ENCODE data around the gene UPF2. TPM values are rescaled to one million over a fixed set of nuclear protein-coding genes. Genes with fewer than 3 reads are reported as not detected.
"Not testable (repeated sequence)": the region's sequence is repeated elsewhere in the genome, so short reads cannot be mapped to it uniquely, and the experiment has no call there.

Gene UPF2
- total and polyA plus RNA-seq, 9 donors: 14.4 to 23.0 (median 19.1) TPM

- Histone ChIP-seq H3K27ac (ENCODE audit: low read length) (no peak overlapping the region), H3K4me3 (ENCODE audit: low read length) (no peak overlapping the region), H3K27me3 (ENCODE audit: control insufficient read depth, insufficient read depth, low read length) (no peaks in the 10 kb centered on the region), H3K36me3 (ENCODE audit: control insufficient read depth, insufficient read depth, low read length) (no peaks in the 10 kb centered on the region), H3K9me3 (replicated peaks; ENCODE audit: control insufficient read depth, low read depth, low read length) (no peaks in the 10 kb centered on the region), H3K4me1 (ENCODE audit: control insufficient read depth, insufficient read depth, low read length) (no peaks in the 10 kb centered on the region)
- no peak for DNase-seq
- WGBS (ENCODE audit: insufficient coverage): no CpG with 5 or more reads among the region's 9 CpGs
Measured at GRCh38 chr10:12019283-12019971, 23.2 kb downstream of the UPF2 start.

GRCh38 chr10:12018438-12019282 lies 23.9 kb downstream of the UPF2 start:
- Histone ChIP-seq H3K36me3 (ENCODE audit: control insufficient read depth, insufficient read depth, low read length) (peaks cover 3% of the 10 kb centered on the region), H3K9me3 (replicated peaks; ENCODE audit: control insufficient read depth, low read depth, low read length) (no peaks in the 10 kb centered on the region), H3K27ac (ENCODE audit: low read length) (no peak overlapping the region), H3K4me3 (ENCODE audit: low read length) (no peak overlapping the region), H3K4me1 (ENCODE audit: control insufficient read depth, insufficient read depth, low read length) (no peaks in the 10 kb centered on the region), H3K27me3 (ENCODE audit: control insufficient read depth, insufficient read depth, low read length) (no peaks in the 10 kb centered on the region)
- 100% methylated on average over 1 of the region's 6 CpGs for WGBS (ENCODE audit: insufficient coverage)
- no peak for DNase-seq

- no peak for DNase-seq
- WGBS (ENCODE audit: insufficient coverage): no CpG with 5 or more reads among the region's 1 CpG
- H3K9me3 ChIP-seq (replicated peaks; ENCODE audit: control insufficient read depth, low read depth, low read length): peaks cover 10% of the 10 kb centered on the region
- H3K27ac ChIP-seq (ENCODE audit: low read length): no peak overlapping the region
- H3K36me3 ChIP-seq (ENCODE audit: control insufficient read depth, insufficient read depth, low read length): peaks cover 18% of the 10 kb centered on the region
- H3K4me1 ChIP-seq (ENCODE audit: control insufficient read depth, insufficient read depth, low read length): no peaks in the 10 kb centered on the region
- no peaks in the 10 kb centered on the region for H3K27me3 ChIP-seq (ENCODE audit: control insufficient read depth, insufficient read depth, low read length)
- no peak overlapping the region for H3K4me3 ChIP-seq (ENCODE audit: low read length)
Measured at GRCh38 chr10:12013926-12014325, 28.7 kb downstream of the UPF2 start.

- H3K36me3 ChIP-seq (ENCODE audit: control insufficient read depth, insufficient read depth, low read length): peaks cover 18% of the 10 kb centered on the region
- not testable (repeated sequence) for H3K27ac ChIP-seq (ENCODE audit: low read length); H3K4me1 ChIP-seq (ENCODE audit: control insufficient read depth, insufficient read depth, low read length); H3K4me3 ChIP-seq (ENCODE audit: low read length); H3K9me3 ChIP-seq (replicated peaks; ENCODE audit: control insufficient read depth, low read depth, low read length); DNase-seq; H3K27me3 ChIP-seq (ENCODE audit: control insufficient read depth, insufficient read depth, low read length)
- WGBS (ENCODE audit: insufficient coverage): 100% methylated on average over 3 of the region's 6 CpGs
Measured at GRCh38 chr10:12013391-12013790, 29.2 kb downstream of the UPF2 start.

- Histone ChIP-seq H3K9me3 (replicated peaks; ENCODE audit: control insufficient read depth, low read depth, low read length) (peaks cover 10% of the 10 kb centered on the region), H3K27ac (ENCODE audit: low read length) (no peak overlapping the region), H3K27me3 (ENCODE audit: control insufficient read depth, insufficient read depth, low read length) (no peaks in the 10 kb centered on the region), H3K4me3 (ENCODE audit: low read length) (no peak overlapping the region), H3K4me1 (ENCODE audit: control insufficient read depth, insufficient read depth, low read length) (no peaks in the 10 kb centered on the region), H3K36me3 (ENCODE audit: control insufficient read depth, insufficient read depth, low read length) (peaks cover 25% of the 10 kb centered on the region)
- no CpG with 5 or more reads among the region's 4 CpGs for WGBS (ENCODE audit: insufficient coverage)
- DNase-seq: no peak
Measured at GRCh38 chr10:12010353-12010752, 32.3 kb downstream of the UPF2 start.

GRCh38 chr10:12008842-12009241 lies 33.8 kb downstream of the UPF2 start:
- not testable (repeated sequence) for H3K27ac ChIP-seq (ENCODE audit: low read length); H3K27me3 ChIP-seq (ENCODE audit: control insufficient read depth, insufficient read depth, low read length); H3K4me3 ChIP-seq (ENCODE audit: low read length); H3K9me3 ChIP-seq (replicated peaks; ENCODE audit: control insufficient read depth, low read depth, low read length); H3K4me1 ChIP-seq (ENCODE audit: control insufficient read depth, insufficient read depth, low read length); DNase-seq
- H3K36me3 ChIP-seq (ENCODE audit: control insufficient read depth, insufficient read depth, low read length): peaks cover 27% of the 10 kb centered on the region

GRCh38 chr10:12006671-12007070 lies 35.9 kb downstream of the UPF2 start:
- H3K27ac ChIP-seq (ENCODE audit: low read length): no peak overlapping the region
- peaks cover 10% of the 10 kb centered on the region for H3K9me3 ChIP-seq (replicated peaks; ENCODE audit: control insufficient read depth, low read depth, low read length)
- no peak for DNase-seq
- WGBS (ENCODE audit: insufficient coverage): 70% methylated on average over 2 of the region's 4 CpGs
- peaks cover 32% of the 10 kb centered on the region for H3K36me3 ChIP-seq (ENCODE audit: control insufficient read depth, insufficient read depth, low read length)
- no peaks in the 10 kb centered on the region for H3K27me3 ChIP-seq (ENCODE audit: control insufficient read depth, insufficient read depth, low read length)
- H3K4me1 ChIP-seq (ENCODE audit: control insufficient read depth, insufficient read depth, low read length): no peaks in the 10 kb centered on the region
- H3K4me3 ChIP-seq (ENCODE audit: low read length): no peak overlapping the region

GRCh38 chr10:11993834-11994468 lies 48.7 kb downstream of the UPF2 start:
- Histone ChIP-seq H3K4me1 (ENCODE audit: control insufficient read depth, insufficient read depth, low read length) (no peaks in the 10 kb centered on the region), H3K27me3 (ENCODE audit: control insufficient read depth, insufficient read depth, low read length) (no peaks in the 10 kb centered on the region), H3K9me3 (replicated peaks; ENCODE audit: control insufficient read depth, low read depth, low read length) (no peaks in the 10 kb centered on the region), H3K36me3 (ENCODE audit: control insufficient read depth, insufficient read depth, low read length) (peaks cover 21% of the 10 kb centered on the region), H3K27ac (ENCODE audit: low read length) (no peak overlapping the region), H3K4me3 (ENCODE audit: low read length) (no peak overlapping the region)
- 93% methylated on average over 3 of the region's 6 CpGs for WGBS (ENCODE audit: insufficient coverage)
- DNase-seq: no peak

- no peak overlapping the region for H3K4me3 ChIP-seq (ENCODE audit: low read length)
- no peaks in the 10 kb centered on the region for H3K4me1 ChIP-seq (ENCODE audit: control insufficient read depth, insufficient read depth, low read length)
- WGBS (ENCODE audit: insufficient coverage): no CpG with 5 or more reads among the region's 1 CpG
- H3K27ac ChIP-seq (ENCODE audit: low read length): no peak overlapping the region
- H3K36me3 ChIP-seq (ENCODE audit: control insufficient read depth, insufficient read depth, low read length): peaks cover 16% of the 10 kb centered on the region
- no peaks in the 10 kb centered on the region for H3K9me3 ChIP-seq (replicated peaks; ENCODE audit: control insufficient read depth, low read depth, low read length)
- no peak for DNase-seq
- H3K27me3 ChIP-seq (ENCODE audit: control insufficient read depth, insufficient read depth, low read length): no peaks in the 10 kb centered on the region
Measured at GRCh38 chr10:11988924-11989323, 53.7 kb downstream of the UPF2 start.

- no peaks in the 10 kb centered on the region for H3K27me3 ChIP-seq (ENCODE audit: control insufficient read depth, insufficient read depth, low read length)
- peaks cover 21% of the 10 kb centered on the region for H3K36me3 ChIP-seq (ENCODE audit: control insufficient read depth, insufficient read depth, low read length)
- H3K9me3 ChIP-seq (replicated peaks; ENCODE audit: control insufficient read depth, low read depth, low read length): no peaks in the 10 kb centered on the region
- no peaks in the 10 kb centered on the region for H3K4me1 ChIP-seq (ENCODE audit: control insufficient read depth, insufficient read depth, low read length)
- no peak overlapping the region for H3K4me3 ChIP-seq (ENCODE audit: low read length)
- H3K27ac ChIP-seq (ENCODE audit: low read length): no peak overlapping the region
- WGBS (ENCODE audit: insufficient coverage): no CpG with 5 or more reads among the region's 7 CpGs
- peak; percentile 88 for DNase-seq
Measured at GRCh38 chr10:11986593-11987216, 55.9 kb downstream of the UPF2 start.
